Smooth muscle cell (in vitro differentiated cells): Measurements from ENCODE around the gene F7. TPM values are rescaled to one million over a fixed set of nuclear protein-coding genes. Genes with fewer than 3 reads are reported as not detected.

Source experiments
- DNase-seq: peaks from one replicate; lab custom pipeline; 2025; ENCODE audit not compliant: unreplicated experiment; lab: John Stamatoyannopoulos, UW
- H2AFZ ChIP-seq: fragments of 200-600 bp; sonication (generic); 2 replicates; pipeline ENCODE4 v1.6.0; 2016; ENCODE audit warnings: antibody characterized with exemption, low read depth, mild to moderate bottlenecking
- H3F3A ChIP-seq: fragments of 200-600 bp; sonication (generic); 2 replicates; pipeline ENCODE4 v1.6.0; 2017; ENCODE audit warnings: antibody characterized with exemption, low read depth
- H3K27ac ChIP-seq: fragments of 200-600 bp; sonication (generic); 2 replicates; pipeline ENCODE4 v1.5.1; 2016; ENCODE audit warnings: low read depth, mild to moderate bottlenecking
- H3K27me3 ChIP-seq: fragments of 200-600 bp; sonication (generic); 2 replicates; pipeline ENCODE4 v1.6.1; 2016; ENCODE audit warnings: low read depth, mild to moderate bottlenecking
- H3K36me3 ChIP-seq: fragments of 200-600 bp; sonication (generic); 2 replicates; pipeline ENCODE4 v1.5.1; 2016; ENCODE audit warnings: low read depth
- H3K4me1 ChIP-seq: fragments of 200-600 bp; sonication (generic); 2 replicates; pipeline ENCODE4 v1.5.1; 2016; ENCODE audit warnings: low read depth
- H3K4me2 ChIP-seq: fragments of 200-600 bp; sonication (generic); 2 replicates; pipeline ENCODE4 v1.6.0; 2016; ENCODE audit warnings: mild to moderate bottlenecking
- H3K4me3 ChIP-seq: fragments of 200-600 bp; sonication (generic); 2 replicates; pipeline ENCODE4 v1.5.1; 2016; ENCODE audit warnings: mild to moderate bottlenecking
- H3K79me2 ChIP-seq: fragments of 200-600 bp; sonication (generic); 2 replicates; pipeline ENCODE4 v1.6.0; 2016; ENCODE audit warnings: low read depth, mild to moderate bottlenecking
- H3K9ac ChIP-seq: fragments of 200-600 bp; sonication (generic); 2 replicates; pipeline ENCODE4 v1.6.0; 2016; ENCODE audit warnings: low read depth
- H3K9me3 ChIP-seq: fragments of 200-600 bp; sonication (generic); replicated peaks from 2 replicates; pipeline ENCODE4 v1.5.1; 2016; ENCODE audit warnings: low read depth
- H4K20me1 ChIP-seq: fragments of 200-600 bp; sonication (generic); 2 replicates; pipeline ENCODE4 v1.6.0; 2016; ENCODE audit warnings: low read depth
- CTCF ChIP-seq: fragments of 200-600 bp; sonication (generic); IDR thresholded peaks from 2 replicates; pipeline ENCODE4 v1.5.1; 2017; ENCODE audit warnings: borderline replicate concordance, mild to moderate bottlenecking, antibody characterized with exemption; ENCODE audit not compliant: insufficient read depth, poor library complexity, severe bottlenecking
- WGBS: methylation state at CpG from one replicate; pipeline ENCODE4 v1.1.7; 2016; ENCODE audit warnings: low lambda C conversion rate; 5-methylcytosine and 5-hydroxymethylcytosine counted together
- polyA plus RNA-seq: library from polyadenylated mRNA; unstranded; fragments of >200 nt; fragmentation: Nextera tagmentation; extraction: Ambion mirVana; gene quantifications from 2 replicates; pipeline ENCODE4 v1.2.1, GENCODE V29; 2016
- total RNA-seq: library from RNA; depleted of rRNA; stranded (reverse); fragments of >200 nt; gene quantifications from 2 replicates; pipeline ENCODE4 v1.2.3, GENCODE V29; 2014

The F7 gene
- total and polyA plus RNA-seq, 2 experiments from 2014 or later = 0.63 to 1.7 TPM

GRCh38 chr13:113162783-113163685, 57.4 kb downstream of the F7 start:
- Histone ChIP-seq H4K20me1 (no peaks in the 10 kb centered on the region), H3K27me3 (peaks cover 8% of the 10 kb centered on the region), H3K4me3 (no peak overlapping the region), H3K9me3 (no peaks in the 10 kb centered on the region), H3K79me2 (no peaks in the 10 kb centered on the region), H3K36me3 (no peaks in the 10 kb centered on the region), H3K4me1 (peaks cover 4% of the 10 kb centered on the region), H3F3A (no peaks in the 10 kb centered on the region), H3K4me2 (no peak overlapping the region), H3K27ac (no peak overlapping the region), H3K9ac (no peak overlapping the region), H2AFZ (no peak overlapping the region)
- TF ChIP-seq CTCF = no peak
- no peak for DNase-seq
- 70% methylated on average over 17 of the region's 25 CpGs for WGBS

GRCh38 chr13:113164492-113164891, 58.9 kb downstream of the F7 start:
- Histone ChIP-seq H3K27ac (no peak overlapping the region), H3K36me3 (no peaks in the 10 kb centered on the region), H3K4me3 (no peak overlapping the region), H4K20me1 (no peaks in the 10 kb centered on the region), H3K9ac (no peak overlapping the region), H3K4me1 (no peaks in the 10 kb centered on the region), H3K4me2 (no peak overlapping the region), H3K27me3 (peaks cover 8% of the 10 kb centered on the region), H3F3A (no peaks in the 10 kb centered on the region), H3K79me2 (no peaks in the 10 kb centered on the region), H3K9me3 (no peaks in the 10 kb centered on the region), H2AFZ (no peak overlapping the region)
- no peak for DNase-seq
- TF ChIP-seq CTCF = no peak
- WGBS = 94% methylated on average over 12 of the region's 12 CpGs

GRCh38 chr13:113166266-113166665, 60.7 kb downstream of the F7 start:
- no peaks in the 10 kb centered on the region for H3K79me2 ChIP-seq
- TF ChIP-seq CTCF = no peak
- no peak for DNase-seq

GRCh38 chr13:113166681-113167080, 61.1 kb downstream of the F7 start:
- H3K4me3 ChIP-seq = no peak overlapping the region
- no peak overlapping the region for H3K27ac ChIP-seq
- no peaks in the 10 kb centered on the region for H4K20me1 ChIP-seq
- no peaks in the 10 kb centered on the region for H3K79me2 ChIP-seq
- 96% methylated on average over 5 of the region's 5 CpGs for WGBS
- peaks cover 8% of the 10 kb centered on the region for H3K27me3 ChIP-seq
- H3K36me3 ChIP-seq = no peaks in the 10 kb centered on the region
- H3K4me1 ChIP-seq = no peaks in the 10 kb centered on the region
- no peak for DNase-seq
- H3K4me2 ChIP-seq = no peak overlapping the region
- H3K9ac ChIP-seq = no peak overlapping the region
- no peak for TF ChIP-seq CTCF
- H2AFZ ChIP-seq = no peak overlapping the region
- H3F3A ChIP-seq = no peaks in the 10 kb centered on the region
- H3K9me3 ChIP-seq = no peaks in the 10 kb centered on the region

More at GRCh38 chr13:113166266-113166665, 60.7 kb downstream of the F7 start:
- H3F3A ChIP-seq = no peaks in the 10 kb centered on the region
- peaks cover 8% of the 10 kb centered on the region for H3K27me3 ChIP-seq
- H3K4me1 ChIP-seq = no peaks in the 10 kb centered on the region
- no peak overlapping the region for H2AFZ ChIP-seq
- H3K27ac ChIP-seq = no peak overlapping the region
- H4K20me1 ChIP-seq = no peaks in the 10 kb centered on the region
- H3K9me3 ChIP-seq = no peaks in the 10 kb centered on the region
- no peaks in the 10 kb centered on the region for H3K36me3 ChIP-seq
- 94% methylated on average over 10 of the region's 10 CpGs for WGBS
- no peak overlapping the region for H3K4me2 ChIP-seq
- no peak overlapping the region for H3K4me3 ChIP-seq
- no peak overlapping the region for H3K9ac ChIP-seq
